ENCODE results near the gene ETHE1.

GRCh38 chr19:43490759-43491158, 36.2 kb downstream of the ETHE1 start:
- TF ChIP-seq, protein P1, sequence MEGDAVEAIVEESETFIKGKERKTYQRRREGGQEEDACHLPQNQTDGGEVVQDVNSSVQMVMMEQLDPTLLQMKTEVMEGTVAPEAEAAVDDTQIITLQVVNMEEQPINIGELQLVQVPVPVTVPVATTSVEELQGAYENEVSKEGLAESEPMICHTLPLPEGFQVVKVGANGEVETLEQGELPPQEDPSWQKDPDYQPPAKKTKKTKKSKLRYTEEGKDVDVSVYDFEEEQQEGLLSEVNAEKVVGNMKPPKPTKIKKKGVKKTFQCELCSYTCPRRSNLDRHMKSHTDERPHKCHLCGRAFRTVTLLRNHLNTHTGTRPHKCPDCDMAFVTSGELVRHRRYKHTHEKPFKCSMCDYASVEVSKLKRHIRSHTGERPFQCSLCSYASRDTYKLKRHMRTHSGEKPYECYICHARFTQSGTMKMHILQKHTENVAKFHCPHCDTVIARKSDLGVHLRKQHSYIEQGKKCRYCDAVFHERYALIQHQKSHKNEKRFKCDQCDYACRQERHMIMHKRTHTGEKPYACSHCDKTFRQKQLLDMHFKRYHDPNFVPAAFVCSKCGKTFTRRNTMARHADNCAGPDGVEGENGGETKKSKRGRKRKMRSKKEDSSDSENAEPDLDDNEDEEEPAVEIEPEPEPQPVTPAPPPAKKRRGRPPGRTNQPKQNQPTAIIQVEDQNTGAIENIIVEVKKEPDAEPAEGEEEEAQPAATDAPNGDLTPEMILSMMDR (IDR thresholded peaks at IDR 0.05), result no peak
- no peak for TF ChIP-seq ZFX (IDR thresholded peaks at IDR 0.05; ENCODE audit: borderline replicate concordance)

All from 22Rv1 (cell line).